GM18499 (cell line): ENCODE measurements around the gene SERPINA4.
"Not testable (repeated sequence)": the region's sequence is repeated elsewhere in the genome, so short reads cannot be mapped to it uniquely, and the experiment has no call there.

ENCODE experiments used
- ATAC-seq: cut with Tn5 transposase; IDR thresholded peaks from one replicate; pipeline ENCODE4 v1.9.1; 2021; ENCODE audit warnings: moderate number of reproducible peaks; ENCODE audit not compliant: insufficient read depth, unreplicated experiment

The SERPINA4 gene

DNA sequence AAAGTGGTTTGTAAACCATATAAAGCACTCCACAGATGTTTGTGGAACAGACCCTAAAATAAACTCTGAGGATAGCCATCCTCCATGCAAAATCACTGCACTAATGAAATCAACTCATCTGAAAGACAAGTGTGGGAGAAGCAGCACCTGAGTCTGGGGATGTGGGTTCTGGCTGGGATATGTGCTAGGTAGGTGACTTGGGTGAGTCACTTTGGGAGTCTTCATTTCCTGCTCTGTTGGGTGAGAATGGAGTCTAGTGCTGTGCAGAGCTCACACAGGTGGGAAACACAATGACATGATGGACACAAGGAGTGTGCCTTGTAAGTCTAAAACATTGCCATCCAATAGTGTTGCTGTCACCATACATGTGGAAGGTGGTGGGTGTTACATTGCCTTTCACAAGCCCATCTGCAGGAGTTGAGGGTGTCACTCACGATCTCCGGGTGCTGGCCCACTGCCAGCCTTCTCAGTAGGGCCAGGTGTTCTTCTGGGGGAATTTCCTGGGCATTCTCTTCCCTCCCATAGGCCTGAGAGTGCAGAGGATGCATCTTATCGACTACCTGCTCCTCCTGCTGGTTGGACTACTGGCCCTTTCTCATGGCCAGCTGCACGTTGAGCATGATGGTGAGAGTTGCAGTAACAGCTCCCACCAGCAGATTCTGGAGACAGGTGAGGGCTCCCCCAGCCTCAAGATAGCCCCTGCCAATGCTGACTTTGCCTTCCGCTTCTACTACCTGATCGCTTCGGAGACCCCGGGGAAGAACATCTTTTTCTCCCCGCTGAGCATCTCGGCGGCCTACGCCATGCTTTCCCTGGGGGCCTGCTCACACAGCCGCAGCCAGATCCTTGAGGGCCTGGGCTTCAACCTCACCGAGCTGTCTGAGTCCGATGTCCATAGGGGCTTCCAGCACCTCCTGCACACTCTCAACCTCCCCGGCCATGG is 2.0 kb downstream of the SERPINA4 start:
- ATAC-seq: no peak

DNA sequence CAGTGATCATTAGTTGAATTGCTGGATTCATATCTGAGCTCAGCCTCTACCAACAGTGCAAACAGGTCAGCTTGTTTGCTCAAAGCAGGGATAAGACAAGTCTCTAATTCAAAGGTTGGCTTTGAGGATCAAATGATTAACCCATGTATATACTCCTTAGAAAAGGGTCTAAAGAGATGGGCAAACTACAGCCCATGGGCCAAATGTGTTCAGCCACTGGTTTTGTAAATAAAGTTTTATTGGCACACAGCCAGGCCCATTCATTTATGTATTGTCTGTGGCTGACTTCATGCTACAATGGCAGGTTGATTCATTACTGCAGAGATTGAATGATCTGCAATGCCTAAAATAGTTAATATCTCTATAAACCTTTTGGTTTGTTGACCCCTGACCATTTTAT is 3.1 kb downstream of the SERPINA4 start:
- ATAC-seq: no peak

DNA sequence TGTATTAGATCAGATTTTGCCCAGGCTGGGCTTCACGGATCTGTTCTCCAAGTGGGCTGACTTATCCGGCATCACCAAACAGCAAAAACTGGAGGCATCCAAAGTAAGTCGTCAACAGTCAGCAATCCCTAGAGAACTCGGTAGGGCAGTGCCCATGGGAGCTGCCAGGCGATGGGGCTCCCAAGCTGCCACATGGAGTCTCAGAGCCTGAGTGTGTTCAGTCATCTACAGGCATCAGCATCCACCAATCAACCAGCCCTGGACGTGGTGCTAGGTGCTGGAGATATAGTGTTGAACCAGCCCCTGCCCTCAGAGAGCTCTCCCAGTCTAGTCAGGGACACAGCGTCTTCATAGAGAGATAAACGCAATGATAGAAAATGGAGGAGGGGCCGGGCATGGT is 6.9 kb downstream of the SERPINA4 start:
- ATAC-seq: no peak

DNA sequence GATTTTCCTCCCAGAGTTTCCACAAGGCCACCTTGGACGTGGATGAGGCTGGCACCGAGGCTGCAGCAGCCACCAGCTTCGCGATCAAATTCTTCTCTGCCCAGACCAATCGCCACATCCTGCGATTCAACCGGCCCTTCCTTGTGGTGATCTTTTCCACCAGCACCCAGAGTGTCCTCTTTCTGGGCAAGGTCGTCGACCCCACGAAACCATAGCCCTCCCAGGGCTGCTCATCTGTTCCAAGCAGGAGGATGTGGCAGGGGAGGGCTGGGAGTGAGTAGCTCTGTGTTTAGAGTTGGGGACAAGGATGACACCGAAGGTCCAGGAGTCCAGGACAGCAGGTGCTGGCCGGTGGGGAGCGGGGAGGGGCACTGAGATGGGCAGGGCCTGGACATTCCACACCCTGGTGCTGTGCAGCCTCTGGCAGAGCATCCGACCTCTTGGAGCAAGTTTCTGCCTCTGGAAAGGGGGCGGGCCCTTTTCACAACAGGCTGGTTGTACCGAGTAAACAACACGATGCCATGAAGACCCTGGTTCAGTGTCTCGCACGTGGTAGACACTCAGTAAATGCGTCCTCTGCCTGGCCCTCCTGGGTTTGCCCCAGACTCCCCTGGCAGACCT is 8.2 kb downstream of the SERPINA4 start:
- no peak for ATAC-seq

DNA sequence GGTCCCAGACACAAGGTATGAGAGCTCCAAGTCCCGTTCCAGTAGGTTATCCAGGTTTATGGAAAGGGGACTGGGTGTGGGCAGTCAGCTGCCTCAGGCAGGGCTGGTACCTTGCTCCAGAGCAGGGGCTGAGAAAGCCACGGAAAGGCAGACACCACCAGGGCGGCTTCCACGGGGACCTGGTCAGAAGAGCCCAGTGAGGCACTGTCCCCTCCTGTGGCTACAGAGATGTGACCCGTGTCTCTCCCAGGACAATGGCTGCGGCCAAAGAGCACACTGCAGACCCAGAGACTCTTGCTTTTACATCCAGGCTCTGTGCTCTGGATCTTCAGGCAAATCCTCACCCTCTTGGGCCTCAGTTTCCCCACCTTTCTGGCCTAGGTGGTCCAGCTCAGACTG is 8.8 kb downstream of the SERPINA4 start:
- ATAC-seq: no peak

DNA sequence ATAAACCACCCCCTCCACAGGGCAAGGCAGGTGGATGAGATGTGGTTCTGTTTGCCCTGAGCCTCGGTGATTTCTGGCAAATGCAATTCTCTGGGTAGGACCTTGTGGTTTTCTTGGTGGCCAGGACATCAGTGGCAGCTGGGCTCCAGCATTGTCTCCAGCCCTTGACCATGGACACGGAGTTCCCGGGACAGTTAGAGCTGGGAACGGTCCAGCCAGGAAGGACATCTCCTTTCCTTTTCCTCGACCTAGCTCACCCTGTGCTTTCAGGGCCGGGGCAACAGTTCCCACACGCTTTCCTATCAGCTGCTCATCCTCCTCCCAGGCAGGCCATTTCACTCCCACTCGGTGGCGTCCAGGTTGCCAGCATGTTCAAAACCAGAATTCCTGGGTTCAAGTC is 9.2 kb downstream of the SERPINA4 start:
- ATAC-seq: no peak

DNA sequence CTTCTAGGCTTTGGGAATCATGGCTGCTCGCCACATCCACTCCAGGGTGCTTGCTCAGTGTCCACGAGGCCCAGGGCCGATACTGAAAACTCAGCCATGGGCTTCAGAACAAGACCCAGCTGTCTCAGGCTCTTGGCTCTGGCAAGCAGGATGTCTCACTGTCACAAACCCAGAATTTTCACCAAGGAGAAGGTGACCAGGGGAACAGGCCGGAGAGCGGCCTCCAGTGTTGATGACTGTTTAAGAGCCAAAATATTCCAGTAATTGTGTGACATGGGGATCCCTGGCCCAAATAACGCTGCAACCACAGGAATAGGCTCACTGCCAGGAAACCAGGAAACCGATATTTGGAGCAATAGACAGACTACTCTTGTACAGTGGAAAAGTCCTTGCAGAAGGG is 10.2 kb downstream of the SERPINA4 start:
- no peak for ATAC-seq

DNA sequence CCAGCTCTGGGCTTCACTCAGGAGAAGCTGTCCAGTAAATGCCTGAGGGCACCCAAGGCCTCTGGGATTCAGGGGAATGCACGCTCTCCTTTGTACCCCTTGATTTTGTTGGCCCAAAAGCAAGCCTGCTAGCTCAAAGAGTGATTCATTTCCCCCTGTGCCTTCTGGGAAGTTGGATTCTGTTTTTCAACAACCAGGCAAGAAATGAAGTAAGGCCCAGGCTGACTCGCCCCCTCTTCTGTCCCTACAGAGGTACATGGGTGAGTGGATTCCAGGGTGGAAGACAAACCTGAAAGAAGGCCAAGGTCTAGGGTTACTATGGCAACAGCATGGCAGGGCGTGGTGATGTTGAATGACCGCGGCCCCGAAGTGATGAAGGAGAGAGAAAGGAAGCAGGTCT is 10.7 kb downstream of the SERPINA4 start:
- ATAC-seq: no peak

DNA sequence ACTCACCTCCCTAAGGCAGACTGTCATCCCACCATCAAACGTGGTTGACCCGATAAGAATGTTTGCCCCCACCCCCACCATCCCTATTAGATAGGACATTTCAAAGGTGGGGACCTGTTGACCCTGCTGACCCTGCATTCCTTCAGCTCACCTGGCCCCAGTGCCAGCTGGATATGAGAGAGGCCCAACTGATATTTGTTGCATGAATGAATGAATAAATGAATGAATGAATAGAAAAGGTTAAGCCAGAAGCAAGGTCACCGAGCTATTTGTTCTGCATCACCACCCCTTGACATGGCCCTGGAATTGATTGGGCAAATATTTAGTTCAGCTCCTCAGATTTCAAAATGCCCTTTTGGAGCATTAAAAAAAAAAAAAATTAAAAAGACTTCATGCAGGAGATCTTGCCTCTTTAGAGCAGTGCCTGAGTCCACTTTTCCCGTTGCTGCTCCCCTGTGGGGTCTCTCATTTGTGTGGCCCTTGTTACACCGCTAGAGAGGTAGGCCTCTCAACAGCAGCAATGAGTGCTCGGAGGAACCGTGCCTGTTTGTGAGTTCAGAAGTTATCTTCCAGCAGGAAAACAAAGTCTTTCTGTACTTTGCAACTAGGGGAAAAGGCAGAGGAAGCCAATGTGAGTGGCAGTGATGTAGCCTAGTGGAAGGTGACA is 11.5 kb downstream of the SERPINA4 start:
- ATAC-seq: no peak

DNA sequence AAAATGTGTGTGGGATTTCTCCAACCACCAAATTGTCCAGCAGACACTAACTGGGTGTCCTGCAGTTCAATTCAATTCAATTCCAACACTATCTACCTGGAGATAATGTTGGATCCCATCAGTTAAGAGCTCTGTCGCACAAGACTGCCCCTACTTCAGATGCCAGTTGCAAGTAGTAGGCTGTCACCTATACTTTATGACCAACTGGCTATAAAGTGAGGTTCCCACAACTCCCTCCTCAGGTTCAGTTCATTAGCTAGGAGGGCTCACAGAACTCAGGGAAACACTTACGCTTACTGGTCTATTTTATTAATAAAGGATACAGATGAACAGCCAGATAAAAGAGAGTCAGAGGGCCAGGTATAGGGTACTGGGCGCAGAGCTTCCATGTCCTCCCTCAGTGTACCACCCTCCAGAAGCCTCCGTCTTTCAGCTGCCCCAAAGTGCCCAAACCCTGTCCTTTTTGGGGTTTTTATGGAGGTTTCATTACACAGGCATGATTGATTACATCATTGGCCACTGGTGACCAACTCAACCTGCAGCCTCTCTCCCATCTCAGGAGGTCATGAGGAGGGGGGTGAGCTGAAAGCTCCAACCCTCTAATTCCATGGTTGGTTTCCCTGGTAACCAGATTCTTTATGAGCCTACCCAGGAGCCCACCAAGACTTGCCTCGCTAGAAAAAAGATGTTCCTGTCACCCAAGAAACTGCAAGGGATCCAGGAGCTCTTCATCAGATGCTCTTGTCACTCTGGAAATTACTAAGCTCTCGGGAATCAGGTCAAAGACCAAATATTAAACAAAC is 12.4 kb downstream of the SERPINA4 start:
- ATAC-seq: no peak

DNA sequence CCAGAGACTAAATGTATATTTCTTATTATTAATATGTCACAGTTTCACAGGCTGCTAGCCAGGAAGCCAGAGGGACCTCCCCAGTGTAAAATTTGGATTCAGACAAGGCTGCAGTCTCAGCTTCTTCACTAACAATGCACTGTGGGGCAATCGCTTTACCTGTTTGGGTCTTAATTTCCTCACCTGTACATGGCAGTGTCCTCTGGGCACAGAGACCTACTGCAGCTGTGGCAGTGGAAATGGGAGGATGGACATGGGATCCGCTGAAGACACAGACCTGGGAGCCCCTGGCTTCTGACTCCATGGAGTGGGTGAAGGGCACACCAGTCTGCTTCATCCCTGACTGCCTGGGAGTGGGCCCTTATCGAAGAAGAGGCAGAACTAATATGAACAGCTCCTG is 13.1 kb downstream of the SERPINA4 start:
- ATAC-seq: no peak

DNA sequence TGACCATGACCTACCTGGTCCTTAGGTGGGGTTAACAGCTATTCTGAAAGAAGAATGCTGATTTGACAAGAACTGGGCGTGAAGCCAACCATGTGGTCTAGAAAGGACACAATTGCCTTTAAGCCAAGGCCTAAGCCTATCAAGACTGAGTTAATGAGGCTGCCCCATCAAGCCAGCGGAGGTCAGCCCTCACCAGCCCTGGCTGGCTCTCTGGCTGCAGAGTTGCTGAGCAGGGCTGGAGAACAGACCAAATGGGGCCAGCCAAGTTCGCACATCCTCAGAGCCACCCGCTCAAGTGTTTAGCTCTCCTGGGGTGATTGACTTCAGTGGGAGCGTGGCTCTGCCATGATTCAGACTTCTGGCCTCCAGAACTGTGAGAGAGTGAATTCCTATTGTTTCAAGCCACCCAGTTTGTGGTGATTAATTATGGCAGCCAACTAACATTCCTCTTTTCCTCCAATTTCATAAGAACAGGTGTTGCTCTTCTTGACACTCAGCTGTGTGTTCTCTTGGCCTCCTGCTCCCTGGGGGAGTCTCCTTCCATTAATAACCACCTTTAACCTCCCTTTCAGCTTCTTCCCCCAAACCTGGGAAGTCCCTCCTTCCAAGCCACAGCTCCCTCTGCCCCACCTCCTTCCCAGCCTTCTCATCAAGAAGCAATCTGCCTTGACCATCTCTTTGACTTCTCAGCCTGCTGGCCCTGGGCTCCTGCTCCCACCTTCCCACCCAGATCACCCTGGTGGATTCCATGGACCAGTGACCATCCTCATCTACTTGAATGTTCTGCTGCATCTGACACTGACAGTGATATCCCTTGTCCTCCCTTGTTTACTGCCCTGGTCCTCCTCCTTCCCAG is 14.7 kb downstream of the SERPINA4 start:
- no peak for ATAC-seq

DNA sequence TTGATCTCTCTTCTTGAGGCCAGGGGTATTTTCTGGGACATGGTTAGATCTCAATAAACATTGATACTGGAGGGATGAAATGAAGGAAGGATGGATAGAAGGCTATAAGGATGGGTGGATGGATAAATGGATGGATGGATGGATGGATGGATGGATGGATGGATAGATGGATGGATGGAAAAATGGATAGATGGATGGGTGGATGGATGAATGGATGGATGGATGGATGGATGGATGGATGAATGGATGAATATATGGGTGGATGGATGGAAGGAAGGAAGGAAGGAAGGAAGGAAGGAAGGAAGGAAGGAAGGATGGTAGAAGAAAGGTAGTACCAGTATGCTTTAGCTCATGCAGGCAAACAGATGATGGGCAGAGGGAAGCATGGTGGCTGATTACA is 16.2 kb downstream of the SERPINA4 start:
- ATAC-seq: not testable (repeated sequence)

DNA sequence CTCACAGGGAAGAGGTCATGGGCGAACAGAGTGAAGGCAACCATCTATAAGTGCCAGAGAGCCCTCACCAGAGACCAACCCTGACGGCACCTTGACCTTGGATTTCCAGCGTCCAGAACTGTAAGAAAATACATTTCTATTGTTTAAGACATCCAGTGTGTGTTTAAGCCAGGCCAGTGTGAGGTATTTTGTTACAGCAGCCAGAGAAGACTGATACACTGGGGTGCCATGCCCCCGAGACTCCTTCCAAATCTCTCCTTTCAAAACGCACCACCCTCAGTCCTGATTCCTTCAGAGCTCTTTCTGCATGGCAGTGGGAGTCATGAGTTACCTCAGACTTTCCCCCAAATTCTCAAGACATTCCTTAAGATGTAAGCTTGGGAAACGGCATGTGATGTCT is 17.5 kb downstream of the SERPINA4 start:
- ATAC-seq: no peak

DNA sequence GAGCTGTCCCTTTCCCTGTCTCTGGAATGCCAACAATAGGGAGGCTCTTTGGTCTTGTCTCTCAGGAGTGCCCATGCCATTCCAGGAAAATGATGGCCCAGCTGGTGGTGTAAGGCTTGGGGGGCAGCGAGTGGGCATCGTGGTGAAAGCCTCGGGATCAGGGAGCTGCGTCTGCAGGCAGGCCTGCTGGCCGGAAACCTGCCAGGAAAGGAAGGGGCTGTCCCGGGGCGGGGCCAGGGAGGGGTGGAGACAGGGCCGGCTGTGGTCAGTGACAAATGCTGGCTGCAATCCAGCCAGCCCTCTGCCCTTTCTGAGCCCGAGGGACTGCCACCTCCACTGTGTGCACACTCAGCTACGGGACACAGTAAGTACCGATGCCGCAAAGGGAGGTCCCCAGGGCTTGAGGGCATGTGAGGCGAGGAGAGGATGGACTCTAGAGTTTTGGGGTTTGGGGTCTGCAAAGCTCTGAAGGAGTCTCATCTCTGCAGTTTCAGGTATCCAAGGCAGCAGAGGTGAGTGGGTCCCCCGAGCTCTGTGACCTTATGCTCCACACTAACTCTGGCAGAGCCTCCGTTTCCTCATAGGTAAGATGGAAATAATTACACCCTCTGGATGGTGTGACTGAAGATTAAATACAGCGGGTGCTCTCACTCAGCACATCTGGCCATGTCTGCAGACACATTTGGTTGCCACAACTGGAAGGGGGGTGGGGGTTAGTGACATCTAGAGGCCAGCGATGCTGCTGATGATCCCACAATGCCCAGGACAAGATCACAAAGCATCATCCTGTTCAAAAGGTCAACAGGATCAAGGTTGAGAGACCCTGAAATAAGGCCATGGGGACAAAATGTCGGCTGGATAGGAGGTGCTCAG is 20.1 kb downstream of the SERPINA4 start, which contains the start of gene SERPINA5:
Gene SERPINA5 (plus strand): TSS at position 300 of the 873 bp plus-strand sequence. CDS start 5,937 bp downstream, outside the sequence.
- ATAC-seq: no peak

DNA sequence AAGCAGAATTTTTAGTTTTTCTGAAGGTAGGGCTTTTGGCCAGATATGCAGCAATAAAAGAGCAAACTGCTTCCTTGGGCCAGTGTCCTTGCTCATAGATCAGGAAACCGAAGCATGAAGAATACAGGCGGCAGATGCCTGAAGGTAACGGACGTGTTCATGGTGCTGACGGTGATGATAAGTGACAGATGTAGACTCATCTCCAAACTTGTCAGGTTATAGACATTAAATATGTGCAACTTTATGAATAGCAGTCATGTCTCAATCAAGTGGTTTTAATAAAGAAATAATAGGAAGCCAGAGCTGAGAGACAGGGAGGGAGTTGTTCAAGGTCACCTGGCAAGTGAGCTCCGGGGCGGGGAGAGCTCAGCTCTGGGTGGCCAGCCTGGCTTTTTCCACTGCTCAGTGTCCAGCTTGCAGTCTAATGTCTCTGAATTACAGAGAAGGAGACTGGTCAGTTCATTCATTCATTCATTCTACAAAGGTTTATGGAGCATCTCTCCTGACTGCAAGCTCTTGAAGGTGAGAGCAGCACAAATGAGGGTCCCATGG is 21.0 kb downstream of the SERPINA4 start:
- no peak for ATAC-seq

DNA sequence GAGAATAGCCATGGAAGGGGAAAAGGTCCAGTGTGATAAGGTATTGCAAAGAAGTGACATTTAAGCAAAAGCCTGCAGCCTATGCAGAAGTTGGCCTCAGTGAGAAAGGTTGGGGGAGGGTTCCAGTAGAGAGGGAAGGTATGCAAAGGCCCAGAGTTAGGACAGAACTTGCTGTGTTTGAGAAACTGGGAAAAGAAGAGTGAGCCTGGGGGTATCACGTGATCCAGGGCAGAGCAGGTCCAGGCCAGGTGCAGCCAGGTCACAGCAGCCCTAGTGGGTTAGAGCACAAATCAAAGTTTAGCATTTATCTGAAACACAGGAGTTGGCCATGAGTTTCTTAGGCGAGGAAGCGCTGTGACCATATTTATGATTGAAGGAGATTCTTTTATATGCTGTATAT is 21.6 kb downstream of the SERPINA4 start:
- ATAC-seq: no peak

DNA sequence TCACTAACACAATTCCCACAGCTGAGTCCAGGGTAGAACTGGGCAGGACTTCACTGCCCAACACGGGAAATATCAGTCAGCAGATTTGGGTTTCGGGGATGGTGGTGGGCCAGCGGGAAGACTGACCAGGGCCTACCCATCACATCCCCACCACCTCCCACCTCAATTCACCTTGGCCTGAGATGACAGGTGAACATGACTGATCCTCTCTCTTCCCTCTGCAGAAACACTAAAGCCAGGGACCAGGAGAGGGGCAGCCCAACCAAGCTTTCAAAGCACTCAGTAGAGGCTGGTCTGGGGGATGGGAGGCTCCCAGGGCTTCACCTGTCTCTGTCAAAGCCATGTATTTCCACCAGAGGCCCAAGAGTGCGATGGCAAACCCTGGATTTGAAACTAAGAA is 22.3 kb downstream of the SERPINA4 start:
- ATAC-seq: no peak
